Ramos (cell line): ENCODE data around the gene INSM1.

Experiments
- in situ Hi-C: fragments of 300-500 bp; cut with MboI; formaldehyde crosslinking; loops from one replicate; pipeline ENCODE4 v1.14.3; 2022; ENCODE audit warnings: low sequenced_read_pairs; ENCODE audit not compliant: unreplicated experiment

The INSM1 gene

GRCh38 chr20:20391115-20391514 lies 23.2 kb downstream of the INSM1 start:
- in situ Hi-C loops: no loop called here

- in situ Hi-C loops: no loop called here
Measured at GRCh38 chr20:20391766-20392165, 23.9 kb downstream of the INSM1 start.

- in situ Hi-C loops: no loop called here
Measured at GRCh38 chr20:20393207-20394120, 25.6 kb downstream of the INSM1 start.

- in situ Hi-C loops: no loop called here
Measured at GRCh38 chr20:20395087-20395486, 27.2 kb downstream of the INSM1 start.

GRCh38 chr20:20395903-20396568 lies 28.1 kb downstream of the INSM1 start:
- in situ Hi-C loops: no loop called here

- in situ Hi-C loops: no loop called here
Measured at GRCh38 chr20:20396794-20397193, 28.9 kb downstream of the INSM1 start.

GRCh38 chr20:20398123-20398522 lies 30.2 kb downstream of the INSM1 start:
- in situ Hi-C loops: no loop called here

GRCh38 chr20:20399531-20400500 lies 31.9 kb downstream of the INSM1 start:
- in situ Hi-C loops: no loop called here

GRCh38 chr20:20401991-20402390 lies 34.1 kb downstream of the INSM1 start:
- in situ Hi-C loops: no loop called here

- in situ Hi-C loops: no loop called here
Measured at GRCh38 chr20:20404633-20405032, 36.7 kb downstream of the INSM1 start.

GRCh38 chr20:20405623-20406022 lies 37.7 kb downstream of the INSM1 start:
- in situ Hi-C loops: no loop called here

- in situ Hi-C loops: no loop called here
Measured at GRCh38 chr20:20406306-20406705, 38.4 kb downstream of the INSM1 start.

GRCh38 chr20:20407891-20408805 lies 40.2 kb downstream of the INSM1 start:
- in situ Hi-C loops: no loop called here

GRCh38 chr20:20409331-20409730 lies 41.4 kb downstream of the INSM1 start:
- in situ Hi-C loops: no loop called here

- in situ Hi-C loops: no loop called here
Measured at GRCh38 chr20:20410678-20411077, 42.8 kb downstream of the INSM1 start.

GRCh38 chr20:20411402-20411801 lies 43.5 kb downstream of the INSM1 start:
- in situ Hi-C loops: no loop called here

GRCh38 chr20:20411836-20412235 lies 43.9 kb downstream of the INSM1 start:
- in situ Hi-C loops: no loop called here

GRCh38 chr20:20412750-20413149 lies 44.8 kb downstream of the INSM1 start:
- in situ Hi-C loops: no loop called here

GRCh38 chr20:20413810-20414281 lies 45.9 kb downstream of the INSM1 start:
- in situ Hi-C loops: no loop called here
